HUES6 (cell line): ENCODE measurements around the gene TDRD12.
"Not testable (repeated sequence)": the region's sequence is repeated elsewhere in the genome, so short reads cannot be mapped to it uniquely, and the experiment has no call there.

ENCODE experiments used
- H3K27ac ChIP-seq: 2 replicates; pipeline ENCODE4 v1.7.0; 2013; ENCODE audit warnings: low read depth, mild to moderate bottlenecking, low read length, inconsistent platforms
- H3K27me3 ChIP-seq: 2 replicates; pipeline ENCODE4 v1.6.1; 2013; ENCODE audit warnings: low read length; ENCODE audit not compliant: control insufficient read depth, insufficient read depth
- H3K36me3 ChIP-seq: 2 replicates; pipeline ENCODE4 v1.6.1; 2013; ENCODE audit warnings: low read length; ENCODE audit not compliant: control insufficient read depth, insufficient read depth
- H3K4me1 ChIP-seq: 2 replicates; pipeline ENCODE4 v1.6.1; 2013; ENCODE audit warnings: low read length; ENCODE audit not compliant: control insufficient read depth, insufficient read depth
- H3K4me3 ChIP-seq: 2 replicates; pipeline ENCODE4 v1.5.1; 2013; ENCODE audit warnings: low read depth, low read length
- H3K9ac ChIP-seq: one replicate; pipeline ENCODE4 v1.6.1; 2013; ENCODE audit warnings: mild to moderate bottlenecking, low read length
- H3K9me3 ChIP-seq: 2 replicates; pipeline ENCODE4 v1.6.1; 2013; ENCODE audit warnings: low read depth, low read length; ENCODE audit not compliant: control insufficient read depth, insufficient read depth

The TDRD12 gene

DNA sequence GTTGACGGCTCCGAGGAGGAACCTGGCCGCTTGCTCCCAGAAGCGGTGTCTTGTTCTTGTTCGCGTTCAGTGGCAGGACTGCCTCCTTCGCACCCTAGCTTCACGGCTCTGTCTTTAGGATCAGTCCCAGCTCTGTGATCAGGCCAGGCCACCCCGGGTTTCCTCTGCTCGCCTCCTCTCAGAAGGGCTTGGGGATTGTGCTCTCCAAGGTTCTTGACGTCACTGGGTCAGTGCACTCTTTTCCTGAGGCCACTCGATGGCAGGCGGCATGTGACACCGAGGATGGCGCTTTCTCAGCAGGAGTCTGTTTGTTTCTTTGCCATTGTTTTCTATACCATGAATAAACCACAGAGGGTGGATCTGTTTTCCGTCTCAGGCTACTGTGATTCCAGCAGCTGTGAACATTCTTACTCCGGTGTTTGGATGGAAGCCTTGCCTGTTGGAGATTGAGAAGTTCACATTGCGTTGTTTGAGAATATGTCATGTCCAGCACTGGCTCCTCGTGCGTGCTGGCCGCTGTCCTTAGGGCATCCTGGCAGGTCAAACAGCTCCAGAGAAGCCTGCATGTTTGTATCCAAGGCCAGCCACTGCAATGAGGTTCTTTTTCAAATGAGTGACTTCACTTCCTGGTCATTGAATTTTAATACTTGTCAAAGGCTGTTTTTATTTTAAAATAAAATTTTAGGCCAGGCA, 105.5 kb downstream of the TDRD12 start:
- H3K9ac ChIP-seq = no peak overlapping the region
- H3K4me3 ChIP-seq = no peak overlapping the region
- no peaks in the 10 kb centered on the region for H3K9me3 ChIP-seq
- H3K4me1 ChIP-seq = peaks cover 23% of the 10 kb centered on the region
- H3K36me3 ChIP-seq = no peaks in the 10 kb centered on the region
- no peak overlapping the region for H3K27ac ChIP-seq
- no peaks in the 10 kb centered on the region for H3K27me3 ChIP-seq

DNA sequence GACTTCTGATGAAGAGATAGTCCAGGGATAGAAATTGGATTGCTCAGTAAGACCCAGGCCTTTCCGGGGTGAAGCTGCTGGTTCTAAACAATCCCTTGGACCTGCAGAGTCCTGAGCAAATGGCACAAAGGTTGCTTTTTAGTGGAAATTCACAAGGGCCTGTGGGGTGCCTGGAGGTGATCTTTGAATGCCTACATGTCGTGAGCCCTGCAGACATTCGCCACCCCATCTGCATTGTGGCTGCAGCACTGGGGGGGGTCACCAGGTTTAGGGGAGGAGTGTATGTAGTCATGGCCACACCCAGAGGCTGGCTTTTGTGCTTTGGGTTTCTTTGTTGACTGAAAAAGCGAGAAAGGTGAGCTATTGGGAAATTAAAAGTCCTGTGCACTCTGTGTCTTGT, 108.6 kb downstream of the TDRD12 start:
- H3K9ac ChIP-seq = no peak overlapping the region
- H3K27me3 ChIP-seq = no peaks in the 10 kb centered on the region
- no peaks in the 10 kb centered on the region for H3K36me3 ChIP-seq
- peaks cover 22% of the 10 kb centered on the region for H3K4me1 ChIP-seq
- no peaks in the 10 kb centered on the region for H3K9me3 ChIP-seq
- no peak overlapping the region for H3K27ac ChIP-seq
- H3K4me3 ChIP-seq = no peak overlapping the region

DNA sequence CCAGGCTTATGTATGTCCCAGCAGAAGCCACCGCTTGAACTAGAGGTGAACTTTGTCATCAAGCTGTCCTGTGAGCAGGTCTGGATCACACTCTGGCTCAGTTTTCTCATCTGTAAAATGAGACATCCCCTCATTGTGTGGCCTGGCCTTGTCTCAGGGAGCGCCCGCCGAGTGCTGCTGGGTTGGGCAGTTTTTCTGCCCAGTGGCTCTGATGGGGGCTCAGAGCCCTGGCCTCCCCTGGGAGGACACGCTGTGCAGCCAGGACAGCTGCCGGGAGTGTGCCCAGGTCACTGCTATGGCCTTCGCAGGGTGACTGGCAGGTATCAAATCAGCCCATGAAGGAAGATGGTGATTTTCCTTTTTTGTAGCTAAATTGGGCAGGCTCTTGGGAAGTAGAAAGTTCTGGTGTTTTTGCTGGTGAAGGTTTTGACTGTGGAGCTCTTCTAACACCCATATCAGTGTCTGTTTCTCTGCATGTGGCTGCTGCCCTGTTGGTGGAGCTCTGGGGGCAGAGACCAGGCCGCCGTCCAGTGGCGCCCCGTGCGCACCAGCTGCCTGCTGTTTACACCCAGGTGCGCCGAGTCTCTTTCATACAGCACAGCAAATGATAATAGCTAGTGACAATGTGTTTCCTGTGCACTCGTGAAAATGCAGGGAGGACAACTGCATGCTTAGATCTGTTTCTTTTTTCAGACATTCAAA, 109.2 kb downstream of the TDRD12 start:
- Histone ChIP-seq H3K27me3 (no peaks in the 10 kb centered on the region), H3K9ac (no peak overlapping the region), H3K4me1 (peaks cover 22% of the 10 kb centered on the region), H3K9me3 (no peaks in the 10 kb centered on the region), H3K27ac (no peak overlapping the region), H3K36me3 (no peaks in the 10 kb centered on the region), H3K4me3 (no peak overlapping the region)

DNA sequence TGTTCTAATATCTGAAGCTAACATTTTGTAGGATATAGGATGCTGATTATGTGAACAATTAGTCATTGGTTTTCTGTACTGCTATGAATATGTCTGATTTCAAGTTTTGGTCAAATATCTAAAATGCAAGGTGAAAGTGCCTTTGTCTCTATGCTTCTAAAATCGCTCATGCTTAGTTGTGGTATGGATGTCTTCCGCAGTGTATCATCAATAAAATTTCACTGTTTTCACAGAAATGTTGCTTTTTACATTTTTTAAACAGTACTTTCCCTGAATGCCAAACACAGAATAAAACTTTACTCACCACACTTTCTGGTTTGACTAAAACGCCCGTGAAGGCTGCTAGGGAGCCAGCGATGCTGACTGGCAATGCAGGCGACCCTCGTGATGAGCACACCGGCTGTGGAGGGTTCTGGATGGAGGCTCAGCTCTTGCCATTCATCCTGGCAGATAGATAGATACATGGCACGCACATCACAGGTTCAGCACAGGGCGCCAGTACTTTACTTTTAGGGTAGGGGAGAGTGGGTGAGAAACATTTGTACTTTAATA, 109.9 kb downstream of the TDRD12 start:
- Histone ChIP-seq H3K9ac (no peak overlapping the region), H3K27ac (no peak overlapping the region), H3K4me1 (peaks cover 18% of the 10 kb centered on the region), H3K4me3 (no peak overlapping the region), H3K36me3 (no peaks in the 10 kb centered on the region), H3K27me3 (no peaks in the 10 kb centered on the region), H3K9me3 (no peaks in the 10 kb centered on the region)

DNA sequence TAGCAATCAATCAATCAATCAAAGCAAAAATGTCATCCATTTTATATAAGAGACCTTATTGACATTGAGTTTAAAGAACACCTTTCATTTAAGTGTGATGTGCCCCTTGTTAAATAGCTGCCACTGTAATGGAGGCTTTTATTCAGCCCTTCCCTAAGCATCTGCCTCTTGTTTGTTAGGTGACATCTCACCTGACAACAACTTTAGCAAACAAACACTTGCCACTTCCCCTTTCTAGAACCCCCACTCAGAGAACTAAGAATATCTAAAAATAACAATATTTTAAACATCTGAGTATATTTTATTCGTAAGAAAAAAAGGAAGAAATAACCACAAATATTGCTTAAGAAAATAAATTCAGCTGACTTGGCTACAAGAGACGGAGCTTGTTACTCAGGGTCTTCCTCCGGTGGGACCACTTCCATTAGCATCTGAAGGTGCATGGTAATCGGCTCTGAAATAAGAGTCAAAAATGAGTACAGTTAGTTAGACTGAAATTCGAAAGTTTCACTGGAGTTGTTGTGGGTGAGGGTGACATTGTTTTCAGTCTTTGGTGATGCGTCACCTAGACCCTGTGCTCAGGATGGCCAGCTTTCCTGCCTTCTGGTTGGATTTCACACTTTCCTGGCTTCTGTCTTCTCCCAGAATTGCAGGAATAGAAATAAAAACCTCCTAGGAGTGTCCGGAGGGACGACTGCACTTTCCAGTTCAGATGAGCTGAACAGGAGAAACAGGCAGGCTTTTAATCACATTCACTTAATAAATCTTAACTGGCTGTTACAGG, 110.9 kb downstream of the TDRD12 start:
- peaks cover 8% of the 10 kb centered on the region for H3K4me1 ChIP-seq
- no peaks in the 10 kb centered on the region for H3K27me3 ChIP-seq
- H3K9me3 ChIP-seq = no peaks in the 10 kb centered on the region
- H3K9ac ChIP-seq = no peak overlapping the region
- no peak overlapping the region for H3K4me3 ChIP-seq
- H3K36me3 ChIP-seq = no peaks in the 10 kb centered on the region
- no peak overlapping the region for H3K27ac ChIP-seq

DNA sequence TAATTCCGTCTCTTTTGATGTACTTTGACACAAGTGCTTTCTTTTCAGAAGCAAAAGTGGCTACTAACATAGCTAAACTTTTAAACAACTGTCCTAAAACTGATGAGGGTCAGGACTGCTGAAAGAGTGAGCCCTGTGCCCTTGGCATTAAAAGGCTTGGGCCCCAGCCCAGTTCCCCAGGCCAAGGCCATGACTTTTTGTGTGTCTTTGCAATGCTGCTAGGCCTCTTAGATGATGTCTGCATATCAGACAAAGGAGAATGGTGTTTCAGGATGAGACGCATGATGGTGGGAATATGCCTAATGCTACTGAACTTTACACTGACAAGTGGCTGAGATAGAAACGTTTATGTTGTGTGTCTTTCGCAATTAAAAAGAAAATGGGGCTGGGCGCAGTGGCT, 112.0 kb downstream of the TDRD12 start:
- Histone ChIP-seq H3K36me3 (no peaks in the 10 kb centered on the region), H3K4me3 (no peak overlapping the region), H3K9me3 (no peaks in the 10 kb centered on the region), H3K4me1 (peaks cover 8% of the 10 kb centered on the region), H3K27ac (no peak overlapping the region), H3K27me3 (no peaks in the 10 kb centered on the region), H3K9ac (no peak overlapping the region)

DNA sequence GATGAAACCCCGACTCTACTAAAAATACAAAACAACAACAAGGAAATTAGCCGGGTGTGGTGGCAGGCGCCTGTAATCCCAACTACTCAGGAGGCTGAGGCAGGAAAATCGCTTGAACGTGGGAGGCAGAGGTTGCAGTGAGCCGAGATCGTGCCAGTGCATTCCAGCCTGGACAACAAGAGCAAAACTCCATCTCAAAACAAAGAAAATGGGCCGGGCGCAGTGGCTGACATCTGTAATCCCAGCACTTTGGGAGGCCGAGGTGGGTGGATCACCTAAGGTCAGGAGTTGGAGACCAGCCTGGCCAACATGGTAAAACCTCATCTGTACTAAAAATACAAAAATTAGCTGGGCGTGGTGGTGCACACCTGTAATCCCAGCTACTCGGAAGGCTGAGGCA, 112.5 kb downstream of the TDRD12 start:
- H3K9ac ChIP-seq, H3K4me3 ChIP-seq, H3K9me3 ChIP-seq, H3K36me3 ChIP-seq, H3K27me3 ChIP-seq, H3K27ac ChIP-seq, H3K4me1 ChIP-seq: not testable (repeated sequence)

DNA sequence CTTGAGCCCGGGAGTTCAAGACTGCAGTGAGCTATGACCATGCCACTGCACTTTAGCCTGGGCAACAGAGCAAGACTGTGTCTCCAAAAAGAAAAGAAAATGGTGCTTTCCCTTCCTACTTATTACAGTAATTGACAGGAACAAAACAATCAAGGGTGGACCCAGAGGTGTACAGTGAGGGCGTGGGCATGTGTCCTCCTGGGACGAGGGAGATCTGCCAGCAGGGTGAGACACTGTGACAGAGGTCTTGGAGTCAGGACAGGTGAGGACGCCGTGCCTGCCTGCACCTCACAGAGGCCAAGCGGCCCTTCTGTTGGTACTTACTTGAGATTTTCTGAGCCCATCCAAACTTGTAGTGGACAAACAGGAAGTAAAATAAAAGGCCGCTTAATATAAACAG, 113.3 kb downstream of the TDRD12 start:
- H3K27ac ChIP-seq, H3K9me3 ChIP-seq, H3K4me3 ChIP-seq: not testable (repeated sequence)

DNA sequence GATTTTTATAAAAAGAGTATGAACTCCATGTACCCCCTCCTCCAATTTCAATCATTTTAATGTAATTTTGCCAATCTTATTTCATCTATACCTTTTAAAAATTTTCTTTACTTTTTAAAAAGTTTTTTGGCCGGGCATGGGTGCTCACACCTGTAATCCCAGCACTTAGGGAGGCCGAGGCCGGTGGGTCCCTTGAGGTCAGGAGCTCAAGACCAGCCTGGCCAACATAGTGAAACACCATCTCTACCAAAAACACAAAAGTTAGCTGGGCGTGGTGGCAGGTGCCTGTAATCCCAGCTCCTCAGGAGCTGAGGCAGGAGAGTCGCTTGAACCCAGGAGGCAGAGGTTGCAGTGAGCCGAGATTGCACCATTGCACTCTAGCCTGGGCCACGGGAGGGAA, 113.8 kb downstream of the TDRD12 start:
- H3K4me3 ChIP-seq, H3K27ac ChIP-seq, H3K36me3 ChIP-seq, H3K9ac ChIP-seq, H3K9me3 ChIP-seq, H3K4me1 ChIP-seq, H3K27me3 ChIP-seq: not testable (repeated sequence)

More for the DNA sequence above, 113.3 kb downstream of the TDRD12 start:
- H3K9ac ChIP-seq, H3K27me3 ChIP-seq, H3K36me3 ChIP-seq, H3K4me1 ChIP-seq: not testable (repeated sequence)

DNA sequence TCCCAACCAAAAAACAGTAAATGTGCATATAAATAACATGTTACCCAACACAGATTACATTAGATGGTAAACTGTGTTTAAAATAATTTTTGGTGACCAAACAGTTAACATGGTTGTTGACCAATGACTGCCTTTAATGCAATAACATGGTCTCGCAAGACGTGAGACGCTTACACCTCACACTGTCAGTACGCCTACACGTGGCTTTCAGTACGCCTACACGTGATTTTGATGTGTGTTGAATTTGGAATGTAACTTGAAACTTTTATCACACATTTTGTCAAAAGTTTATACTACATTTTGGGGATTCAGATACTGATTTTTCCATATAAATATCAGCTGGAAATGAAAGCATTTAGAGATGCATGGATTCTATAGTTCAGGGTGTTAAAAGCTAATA, 118.0 kb downstream of the TDRD12 start:
- H3K9ac ChIP-seq = no peak overlapping the region
- H3K4me3 ChIP-seq = no peak overlapping the region
- no peaks in the 10 kb centered on the region for H3K27me3 ChIP-seq
- H3K36me3 ChIP-seq = no peaks in the 10 kb centered on the region
- no peak overlapping the region for H3K27ac ChIP-seq
- H3K4me1 ChIP-seq = no peaks in the 10 kb centered on the region
- peaks cover 7% of the 10 kb centered on the region; the same call in 1 of the 2 replicates for H3K9me3 ChIP-seq

DNA sequence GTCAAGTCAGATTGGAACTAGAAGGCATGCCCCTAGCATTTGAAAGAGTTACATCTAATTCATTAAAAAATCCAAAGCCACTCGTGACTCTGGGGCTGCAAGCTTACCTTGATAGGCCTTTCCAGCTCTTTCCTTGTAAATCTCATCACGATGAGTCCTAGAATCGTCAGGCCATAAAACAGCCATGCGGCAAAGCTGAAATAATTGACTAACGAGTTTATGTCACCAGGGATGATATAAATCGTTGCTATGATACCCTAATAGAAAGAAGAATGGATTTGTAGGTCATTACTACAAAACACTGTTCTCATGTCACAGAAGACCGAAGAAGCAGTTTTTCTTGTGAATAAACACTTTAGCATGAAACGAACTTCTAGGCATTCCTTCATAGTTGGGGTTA, 122.5 kb downstream of the TDRD12 start:
- H3K36me3 ChIP-seq = no peaks in the 10 kb centered on the region
- no peak overlapping the region for H3K9ac ChIP-seq
- H3K27ac ChIP-seq = no peak overlapping the region
- H3K27me3 ChIP-seq = no peaks in the 10 kb centered on the region
- H3K9me3 ChIP-seq = peaks cover 7% of the 10 kb centered on the region
- H3K4me1 ChIP-seq = no peaks in the 10 kb centered on the region
- no peak overlapping the region for H3K4me3 ChIP-seq
